Right lobe of liver (tissue), 6 donors: ENCODE measurements around the gene ASCC3. TPM values are rescaled to one million over a fixed set of nuclear protein-coding genes. Genes with fewer than 3 reads are reported as not detected.

Experiments
- ATAC-seq, 4 donors: fragments of 200-7000 bp; cut with Tn5 transposase; one replicate each; pipeline ENCODE4 v1.9.1; 2020; ENCODE audit warnings: mild to moderate bottlenecking in 4 of 4, moderate library complexity in 4 of 4
- DNase-seq, 3 donors: peaks; one replicate each; pipeline ENCODE4 v3.0.0-alpha.2; 2020
- H3K27ac ChIP-seq, 3 donors: fragments of 200-600 bp; one replicate each; pipeline ENCODE4 v1.8.0; 2022
- H3K27me3 ChIP-seq, 2 donors: fragments of 200-600 bp; one replicate each; pipeline ENCODE4 v1.8.0; 2022
- H3K36me3 ChIP-seq, 4 donors: fragments of 200-600 bp; sonication (generic) in 1 of 4; one replicate each; pipeline versions ENCODE4 v1.5.1 to v1.8.0; 2017 to 2022; ENCODE audit warnings: control low read depth in 1 of 4
- H3K4me1 ChIP-seq, 4 donors: fragments of 200-600 bp; sonication (generic) in 1 of 4; one replicate each; pipeline versions ENCODE4 v1.5.1 to v1.8.0; 2017 to 2022; ENCODE audit warnings: control low read depth in 1 of 4
- H3K4me3 ChIP-seq, 3 donors: fragments of 200-600 bp; one replicate each; pipeline ENCODE4 v1.8.0; 2022
- H3K9me3 ChIP-seq, 4 donors: fragments of 200-600 bp; sonication (generic) in 1 of 4; one replicate each; pipeline versions ENCODE4 v1.5.1 to v1.8.0; 2017 to 2022; ENCODE audit warnings: control low read depth in 1 of 4
- CTCF ChIP-seq, 4 donors: fragments of 200-600 bp in 3 of 4; fragments of 450-650 bp in 1 of 4; IDR thresholded peaks; one replicate each; pipeline versions ENCODE4 v1.5.1 to v1.8.0; 2016 to 2022; ENCODE audit warnings: antibody characterized with exemption in 4 of 4, mild to moderate bottlenecking in 2 of 4
- POLR2A ChIP-seq: fragments of 450-650 bp; IDR thresholded peaks from one replicate; pipeline ENCODE4 v1.6.1; 2017; ENCODE audit warnings: antibody characterized with exemption, mild to moderate bottlenecking
- WGBS: methylation state at CpG from one replicate; pipeline ENCODE4 v1.1.6; 2018; ENCODE audit warnings: low coverage, low lambda C conversion rate; ENCODE audit not compliant: insufficient coverage; ENCODE audit errors: missing lambda C conversion rate; 5-methylcytosine and 5-hydroxymethylcytosine counted together
- intact Hi-C, 2 donors: fragments of 100-400 bp; cut with DNase I; formaldehyde crosslinking; loops; one replicate each; pipeline versions ENCODE4 v1.11.2 to v1.14.1; 2022
- total RNA-seq, 6 experiments: library from RNA; depleted of rRNA in 2 of 6; stranded (reverse); fragments of >200 nt in 2 of 6; fragmentation: NEBNext Ultra II Directional in 3 of 6; extraction: Animal tissue kit (Norgen Biotek cat#: 25700) in 3 of 6; gene quantifications; one replicate each; pipeline versions ENCODE4 v1.1.0 to v1.2.4, GENCODE V29; 2016 to 2023
- donor health status: DM: no; HTN: yes; CAD: no.
- donor health status: DM: no; HTN: no; CAD: no.
- donor health status: DM: no; HTN: no; CAD: no.
- donor health status: DM: no; HTN: yes; CAD: no.
- donor health status: DM: no; HTN: yes; CAD: no.

Gene ASCC3
- total RNA-seq, 6 experiments from 2014 or later = 17.0 to 28.2 (median 24.9) TPM

- no peaks in the 10 kb centered on the region for H3K9me3 ChIP-seq
- H3K27me3 ChIP-seq = no peaks in the 10 kb centered on the region
- H3K36me3 ChIP-seq = no peaks in the 10 kb centered on the region
- no peak for ATAC-seq
- H3K27ac ChIP-seq = no peak overlapping the region
- intact Hi-C loops = no loop called here
- 84% methylated on average over 1 of the region's 1 CpG for WGBS
- DNase-seq = no peak
- H3K4me1 ChIP-seq = no peaks in the 10 kb centered on the region
- H3K4me3 ChIP-seq = no peak overlapping the region
- no peak for TF ChIP-seq CTCF (IDR thresholded peaks at IDR 0.05)
- no peak for TF ChIP-seq POLR2A
Observed at GRCh38 chr6:100726666-100727065, 154.5 kb downstream of the ASCC3 start.

- no peaks in the 10 kb centered on the region for H3K4me1 ChIP-seq
- ATAC-seq = no peak
- WGBS = 85% methylated on average over 4 of the region's 5 CpGs
- H3K9me3 ChIP-seq = no peaks in the 10 kb centered on the region
- TF ChIP-seq CTCF (IDR thresholded peaks at IDR 0.05) (no peak), POLR2A (no peak)
- H3K27ac ChIP-seq = no peak overlapping the region
- no peaks in the 10 kb centered on the region for H3K36me3 ChIP-seq
- H3K4me3 ChIP-seq = no peak overlapping the region
- no peaks in the 10 kb centered on the region for H3K27me3 ChIP-seq
- intact Hi-C loops = no loop called here
- no peak for DNase-seq
Observed at GRCh38 chr6:100724696-100725095, 156.4 kb downstream of the ASCC3 start.

- Histone ChIP-seq H3K9me3 (no peaks in the 10 kb centered on the region), H3K36me3 (no peaks in the 10 kb centered on the region), H3K27ac (no peak overlapping the region), H3K4me1 (no peaks in the 10 kb centered on the region), H3K27me3 (no peaks in the 10 kb centered on the region), H3K4me3 (no peak overlapping the region)
- WGBS = 86% methylated on average over 1 of the region's 1 CpG
- TF ChIP-seq CTCF (IDR thresholded peaks at IDR 0.05) (no peak), POLR2A (no peak)
- intact Hi-C loops = no loop called here
- ATAC-seq = no peak
- DNase-seq = no peak
Observed at GRCh38 chr6:100724222-100724621, 156.9 kb downstream of the ASCC3 start.

- Histone ChIP-seq H3K36me3 (no peaks in the 10 kb centered on the region), H3K9me3 (no peaks in the 10 kb centered on the region), H3K27ac (no peak overlapping the region), H3K4me1 (no peaks in the 10 kb centered on the region), H3K4me3 (no peak overlapping the region), H3K27me3 (no peaks in the 10 kb centered on the region)
- DNase-seq (no peak), ATAC-seq (no peak)
- TF ChIP-seq CTCF (IDR thresholded peaks at IDR 0.05) (no peak), POLR2A (no peak)
- intact Hi-C loops = no loop called here
Observed at GRCh38 chr6:100721256-100721655, 159.9 kb downstream of the ASCC3 start.
